ENCODE results near the gene QKI. TPM values are rescaled to one million over a fixed set of nuclear protein-coding genes. Genes with fewer than 3 reads are reported as not detected.

QKI gene
- total and polyA plus RNA-seq, 10 of the 15 experiments (the other 5 are each of a cell fraction or from before 2014, with no cell fraction given) = 4.7 to 72.5 (median 38.9) TPM

GRCh38 chr6:163576114-163576513 lies 161.6 kb downstream of the QKI start:
- no peak for DNase-seq (ENCODE audit: low read depth, low spot score)
- ATAC-seq = no peak
- ChIA-PET SMC1A (ENCODE audit: uncharacterized antibody, unreplicated experiment) (interaction anchor here (0.8 kb wide), 1 partner anchor 371 kb away, joined by 3 read pairs; no protein-coding TSS in a partner anchor), POLR2A (no interaction called here), CTCF (no interaction called here), RAD21 (ENCODE audit: unreplicated experiment) (no interaction called here)
- Histone ChIP-seq H3K4me3 (no peak overlapping the region), H3K9ac (ENCODE audit: control insufficient read depth, insufficient read depth, low read length) (no peak overlapping the region), H3K4me2 (ENCODE audit: control insufficient read depth, insufficient read depth) (no peak overlapping the region), H2AFZ (ENCODE audit: control insufficient read depth, low read depth, low read length) (no peak overlapping the region), H3K27me3 (replicated peaks in 1 of 2; ENCODE audit: control insufficient read depth in 2 of 2, insufficient read depth in 2 of 2, low read length in 1 of 2) (no peaks in the 10 kb centered on the region), H4K20me1 (ENCODE audit: control insufficient read depth, insufficient read depth) (no peaks in the 10 kb centered on the region), H3K4me1 (ENCODE audit: control insufficient read depth, insufficient read depth, low read length) (no peaks in the 10 kb centered on the region), H3K36me3 (ENCODE audit: control insufficient read depth in 2 of 2, insufficient read depth in 2 of 2, low read length in 1 of 2) (no peaks in the 10 kb centered on the region), H3K79me2 (ENCODE audit: control insufficient read depth, insufficient read depth, low read length) (no peaks in the 10 kb centered on the region), H3K27ac (ENCODE audit: control insufficient read depth, insufficient read depth) (no peak overlapping the region), H3K9me3 (replicated peaks; ENCODE audit: control insufficient read depth, insufficient read depth, low read length) (no peaks in the 10 kb centered on the region)
- FAIRE-seq = peak; percentile 35
- no peak for TF ChIP-seq POLR2A (IDR thresholded peaks at IDR 0.05; ENCODE audit: low read depth, low read length)
- TF ChIP-seq FOS (IDR thresholded peaks at IDR 0.05; ENCODE audit: borderline replicate concordance, extremely low read depth, insufficient read length) = no peak
- no peak for TF ChIP-seq MEF2B (IDR thresholded peaks at IDR 0.05; ENCODE audit: partially characterized antibody, poor library complexity, severe bottlenecking)
- no peak for TF ChIP-seq NR2C2 (IDR thresholded peaks at IDR 0.05; ENCODE audit: borderline replicate concordance, control insufficient read depth, insufficient read length, low read depth)
- TF ChIP-seq BACH1 (IDR thresholded peaks at IDR 0.05; ENCODE audit: borderline replicate concordance) = no peak
- no peak for TF ChIP-seq TARDBP (IDR thresholded peaks at IDR 0.05; ENCODE audit: borderline replicate concordance)
- TF ChIP-seq KDM1A (IDR thresholded peaks at IDR 0.05; ENCODE audit: borderline replicate concordance) = no peak
- no peak for TF ChIP-seq ZNF384 (IDR thresholded peaks at IDR 0.05; ENCODE audit: borderline replicate concordance, low read depth, low read length)
- no peak for TF ChIP-seq SRF (IDR thresholded peaks at IDR 0.05; ENCODE audit: low read depth in 2 of 2, low read length in 2 of 2)
- TF ChIP-seq MTA3 (IDR thresholded peaks at IDR 0.05; ENCODE audit: borderline replicate concordance, low read length) = no peak
- TF ChIP-seq SUPT20H (IDR thresholded peaks at IDR 0.05; ENCODE audit: borderline replicate concordance, control insufficient read depth, low read depth, low read length) = no peak
- no peak for TF ChIP-seq SIX5 (IDR thresholded peaks at IDR 0.05; ENCODE audit: low read depth, low read length, severe bottlenecking)
- no peak for TF ChIP-seq RCOR1 (conservative IDR thresholded peaks at IDR 0.05; ENCODE audit: low read depth, low read length)
- TF ChIP-seq EZH2 (IDR thresholded peaks at IDR 0.05; ENCODE audit: borderline replicate concordance, control insufficient read depth, low read depth, low read length) = no peak
- TF ChIP-seq, protein P1, sequence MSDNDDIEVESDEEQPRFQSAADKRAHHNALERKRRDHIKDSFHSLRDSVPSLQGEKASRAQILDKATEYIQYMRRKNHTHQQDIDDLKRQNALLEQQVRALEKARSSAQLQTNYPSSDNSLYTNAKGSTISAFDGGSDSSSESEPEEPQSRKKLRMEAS (IDR thresholded peaks at IDR 0.05; ENCODE audit: low read depth, low read length) = no peak
- TF ChIP-seq TAF1 (IDR thresholded peaks at IDR 0.05; ENCODE audit: borderline replicate concordance, low read depth, low read length) = no peak
- no peak for TF ChIP-seq CHD2 (IDR thresholded peaks at IDR 0.05; ENCODE audit: borderline replicate concordance, low read depth, low read length)
- TF ChIP-seq SUZ12 (IDR thresholded peaks at IDR 0.05; ENCODE audit: unreplicated experiment) = no peak
- TF ChIP-seq, protein P2, sequence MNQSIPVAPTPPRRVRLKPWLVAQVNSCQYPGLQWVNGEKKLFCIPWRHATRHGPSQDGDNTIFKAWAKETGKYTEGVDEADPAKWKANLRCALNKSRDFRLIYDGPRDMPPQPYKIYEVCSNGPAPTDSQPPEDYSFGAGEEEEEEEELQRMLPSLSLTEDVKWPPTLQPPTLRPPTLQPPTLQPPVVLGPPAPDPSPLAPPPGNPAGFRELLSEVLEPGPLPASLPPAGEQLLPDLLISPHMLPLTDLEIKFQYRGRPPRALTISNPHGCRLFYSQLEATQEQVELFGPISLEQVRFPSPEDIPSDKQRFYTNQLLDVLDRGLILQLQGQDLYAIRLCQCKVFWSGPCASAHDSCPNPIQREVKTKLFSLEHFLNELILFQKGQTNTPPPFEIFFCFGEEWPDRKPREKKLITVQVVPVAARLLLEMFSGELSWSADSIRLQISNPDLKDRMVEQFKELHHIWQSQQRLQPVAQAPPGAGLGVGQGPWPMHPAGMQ (IDR thresholded peaks at IDR 0.05; ENCODE audit: borderline replicate concordance) = no peak
- in situ Hi-C loops (cut with MboI) = no loop called here
- BruUV-seq (replicated peaks) = no TSS peak
- intact Hi-C loops (cut with micrococcal nuclease; ENCODE audit: unreplicated experiment) = loop anchor here (5.0 kb wide), 1 partner anchor 381 kb away; no protein-coding TSS in a partner anchor
- 84% methylated on average over 4 of the region's 4 CpGs for WGBS (ENCODE audit: insufficient coverage, insufficient replicate concordance, low lambda C conversion rate, missing lambda C conversion rate)
